Ureter (tissue), 1 donor: ENCODE data around the gene CNOT6L. TPM values are rescaled to one million over a fixed set of nuclear protein-coding genes. Genes with fewer than 3 reads are reported as not detected.

ENCODE experiments used
- DNase-seq: peaks from one replicate; pipeline ENCODE4 v3.0.0-alpha.2; 2020; ENCODE audit warnings: low spot score
- total RNA-seq: library from RNA; stranded (reverse); gene quantifications from one replicate; pipeline ENCODE4 v1.2.4, GENCODE V29; 2023
- donor health status: DM: yes; HTN: yes; CAD: no.

Gene CNOT6L
- total RNA-seq, 1 donor from 2014 or later, result 64.7 TPM

DNA sequence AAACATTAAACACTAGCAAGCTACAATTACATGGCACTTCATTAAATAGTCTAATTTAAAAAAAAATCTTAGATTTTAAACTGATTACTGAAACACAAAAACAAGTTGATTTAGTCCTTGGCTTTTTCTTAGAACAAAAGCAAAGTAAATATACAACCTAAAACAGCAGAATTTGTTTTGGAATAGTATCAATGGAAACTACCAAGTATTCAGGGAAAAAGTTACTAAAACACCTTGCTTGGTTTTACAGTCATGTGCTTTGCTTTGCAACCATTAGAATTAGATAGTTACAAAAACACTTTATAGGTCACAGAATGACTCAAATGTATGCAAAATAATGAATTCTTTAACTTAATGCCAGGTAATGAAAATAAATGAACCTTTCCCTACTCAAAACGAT is 105.3 kb downstream of the CNOT6L start:
- no peak for DNase-seq

DNA sequence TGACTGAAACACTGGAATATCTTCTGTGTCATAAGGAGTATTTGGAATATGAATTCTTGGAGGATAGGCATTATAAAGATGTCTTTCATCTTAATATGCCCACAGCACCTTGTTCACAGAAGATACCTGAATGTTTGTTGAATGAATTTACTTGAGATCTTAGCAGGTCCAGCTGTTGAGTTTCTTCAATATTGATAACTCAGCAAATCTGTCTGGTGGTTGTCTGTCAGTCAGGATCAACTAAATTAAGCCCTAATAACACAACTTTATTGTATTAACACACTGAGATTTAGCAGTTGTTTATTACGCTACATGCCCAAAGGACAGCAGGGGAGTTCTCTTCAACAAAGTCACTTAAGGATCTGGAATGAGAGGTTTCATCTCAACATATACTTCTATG is 106.5 kb downstream of the CNOT6L start:
- DNase-seq, result no peak

DNA sequence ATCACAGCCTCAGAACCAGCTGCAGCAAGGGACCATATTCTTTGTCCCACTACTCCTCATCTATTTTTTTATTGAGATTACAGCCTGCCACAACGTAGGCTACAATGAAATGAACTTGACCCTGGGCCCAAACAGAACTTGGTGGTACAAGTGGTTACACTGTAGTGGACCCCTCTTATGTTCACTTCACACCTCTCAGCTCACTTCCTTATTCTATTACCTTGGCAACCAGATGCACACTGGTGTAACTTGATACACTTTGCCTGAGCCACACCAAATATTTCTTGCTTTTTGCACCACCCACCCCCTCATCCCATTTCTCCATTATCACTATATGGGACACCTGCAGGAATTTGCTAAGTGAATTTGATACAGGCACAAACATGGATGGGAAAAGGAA is 107.7 kb downstream of the CNOT6L start:
- DNase-seq, result no peak

DNA sequence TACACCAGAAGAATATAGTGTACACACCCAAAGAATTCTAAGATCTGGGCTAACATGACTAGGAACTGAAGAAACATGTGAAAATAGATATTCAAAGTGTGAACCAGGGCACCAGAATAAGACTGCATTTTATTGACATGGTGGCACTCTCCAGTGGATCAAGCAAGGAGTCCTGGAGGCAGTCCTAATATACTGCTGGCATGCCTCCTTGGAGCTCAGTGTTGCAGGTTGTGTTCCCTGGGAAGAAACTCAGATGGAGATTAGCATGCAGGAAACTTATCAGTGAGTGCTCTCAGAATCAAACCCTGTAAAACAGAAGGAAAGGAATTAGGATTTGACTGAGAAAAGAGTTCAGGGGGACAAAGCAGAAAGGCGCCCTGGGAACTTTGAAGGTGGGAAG is 108.5 kb downstream of the CNOT6L start:
- no peak for DNase-seq

DNA sequence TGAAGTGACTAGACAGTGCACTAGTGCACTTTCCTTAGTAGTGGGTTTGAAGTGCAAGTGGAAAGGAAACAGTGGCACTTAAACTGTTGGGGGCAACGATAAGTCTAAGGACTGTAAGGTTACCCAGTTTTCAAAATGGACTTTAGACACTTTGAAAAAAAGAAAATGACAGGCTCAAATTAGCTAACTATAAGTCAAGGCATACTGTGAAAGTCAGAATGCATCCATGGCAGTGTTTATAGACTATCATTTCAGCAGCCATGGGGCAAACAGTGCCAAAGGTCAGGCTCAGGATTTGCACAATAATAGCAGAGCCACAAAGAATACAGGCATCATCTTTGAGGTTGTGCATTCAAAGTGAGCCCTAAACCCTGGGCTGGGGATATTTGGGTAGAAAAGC is 109.1 kb downstream of the CNOT6L start:
- no peak for DNase-seq

DNA sequence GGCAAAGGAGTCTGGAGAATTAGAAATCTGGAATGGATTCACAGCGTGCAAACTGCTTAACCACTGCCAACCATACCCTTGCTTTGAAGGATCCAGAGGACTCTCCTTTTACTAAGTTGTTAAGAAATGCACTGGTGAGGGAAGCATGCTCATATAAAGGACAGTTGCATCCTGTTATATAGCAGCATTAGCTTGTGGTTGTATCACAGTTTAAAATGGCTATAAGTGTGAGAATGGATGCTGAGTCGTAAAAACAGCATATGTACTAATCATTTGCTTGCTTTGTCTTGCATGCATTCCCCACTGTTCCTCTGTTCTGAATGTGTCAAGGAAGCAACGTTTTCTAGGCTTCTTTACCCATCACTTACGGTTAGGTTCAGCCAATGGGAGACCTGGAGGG is 112.5 kb downstream of the CNOT6L start:
- DNase-seq, result no peak

DNA sequence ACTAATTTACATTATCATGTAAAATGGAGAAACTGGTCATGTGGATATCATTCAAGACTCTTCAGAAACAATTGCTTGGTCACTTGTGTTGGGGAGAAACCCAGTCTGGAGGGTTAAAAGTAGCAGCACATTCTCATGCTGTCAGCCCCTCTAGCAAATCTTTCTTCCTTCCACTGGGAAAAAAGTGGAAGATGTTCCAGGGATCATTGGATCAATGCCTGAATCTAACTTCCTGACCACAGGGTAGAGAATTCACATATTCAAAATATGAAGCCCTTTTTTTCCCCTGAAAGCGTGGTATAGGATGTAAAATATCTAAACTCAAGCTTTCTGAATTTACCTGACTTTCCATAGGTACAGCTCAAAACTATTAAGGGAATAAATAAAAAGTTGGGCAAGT is 115.5 kb downstream of the CNOT6L start:
- no peak for DNase-seq

DNA sequence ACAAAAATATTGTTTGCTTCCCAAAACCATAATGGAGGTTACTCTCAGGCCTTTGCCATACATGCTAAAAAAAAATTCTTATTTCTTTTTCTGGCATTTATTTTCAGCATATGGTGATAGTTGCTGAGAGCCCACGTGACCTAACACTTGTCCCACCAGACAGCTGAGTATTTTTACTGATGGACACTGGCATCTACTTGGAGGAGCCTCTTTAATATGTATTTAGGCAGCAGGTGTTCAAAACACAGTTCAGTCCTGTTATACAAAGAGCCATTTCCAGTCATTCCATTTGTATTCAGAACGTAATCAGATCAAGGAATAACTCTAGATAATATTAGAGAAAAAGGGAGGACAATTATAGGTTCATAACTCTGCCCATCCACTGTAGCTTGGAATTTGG is 118.0 kb downstream of the CNOT6L start:
- DNase-seq, result no peak

DNA sequence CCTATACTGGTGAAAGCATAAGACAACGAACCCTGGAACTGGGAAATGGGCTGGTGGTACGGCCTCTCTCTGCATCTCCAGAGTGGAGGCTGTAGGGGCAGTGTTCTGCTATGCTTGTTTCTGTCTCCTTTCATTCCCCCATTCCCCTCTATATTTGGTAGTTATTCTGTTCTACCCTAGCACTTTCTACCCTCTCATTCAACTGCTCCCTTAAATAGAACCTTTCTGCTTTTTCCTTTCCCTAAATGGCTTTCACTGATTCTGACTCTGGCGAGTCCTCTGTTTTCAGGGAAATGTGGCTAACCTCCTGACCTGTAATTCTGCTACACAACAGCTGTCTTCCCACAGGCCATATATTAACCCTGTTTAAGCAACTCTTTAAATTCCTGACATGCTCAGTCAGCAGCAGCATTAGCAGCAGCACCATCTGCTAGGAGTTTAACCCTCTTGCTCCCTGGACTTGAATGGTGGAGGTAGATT is 119.4 kb downstream of the CNOT6L start:
- no peak for DNase-seq

DNA sequence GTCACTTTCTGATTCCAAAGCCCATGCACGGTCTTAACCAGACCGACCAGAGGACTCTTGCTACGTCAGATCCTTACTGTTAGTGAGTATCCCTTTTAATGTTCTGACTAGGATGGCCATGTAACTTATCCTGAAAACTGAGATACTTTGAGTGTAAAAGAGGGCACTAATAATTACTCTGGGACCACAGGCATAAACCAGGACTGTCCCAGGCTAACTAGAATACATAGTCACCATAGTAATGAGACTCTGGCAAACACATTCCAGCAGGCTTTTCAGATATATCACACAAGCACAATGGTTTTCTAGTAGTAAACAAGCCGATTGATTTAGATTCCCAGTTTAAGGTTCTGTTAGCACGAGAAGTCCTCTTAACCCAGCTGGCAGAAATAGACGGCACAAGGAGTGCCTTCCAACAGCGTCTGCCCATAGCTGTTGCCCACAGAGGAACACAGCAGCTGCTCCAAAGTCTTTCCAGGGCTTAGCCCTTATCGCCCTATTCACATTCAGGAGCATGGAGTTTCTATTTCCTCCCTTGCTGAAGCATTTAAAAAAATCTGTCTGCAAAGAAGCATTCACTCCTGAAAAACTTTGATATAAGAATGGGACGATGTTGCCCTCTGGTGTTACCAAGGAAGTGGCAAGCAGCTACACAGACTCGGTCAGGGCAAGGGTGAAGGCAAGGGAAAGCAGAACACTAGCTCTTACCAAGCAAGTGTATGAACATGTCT is 121.1 kb downstream of the CNOT6L start:
- DNase-seq, result no peak

DNA sequence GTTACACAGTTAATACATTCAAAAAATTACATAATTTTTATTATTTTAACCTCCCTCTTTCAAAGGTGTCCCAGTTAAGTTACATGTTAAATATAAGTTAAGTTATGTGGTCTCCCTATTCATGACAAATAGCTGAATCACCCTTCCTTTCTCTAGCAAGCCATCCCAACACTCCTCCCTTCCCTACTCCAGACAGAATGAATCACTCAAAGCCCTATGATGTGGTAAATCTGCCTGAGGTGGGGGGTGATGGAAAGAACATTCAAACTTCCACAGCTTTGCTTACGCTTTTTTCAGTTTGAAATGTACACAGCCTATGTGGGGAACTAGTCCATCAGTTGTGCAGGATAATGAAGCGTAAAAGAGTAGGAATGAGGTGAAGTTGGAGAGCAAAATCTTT is 123.4 kb downstream of the CNOT6L start:
- DNase-seq, result no peak

DNA sequence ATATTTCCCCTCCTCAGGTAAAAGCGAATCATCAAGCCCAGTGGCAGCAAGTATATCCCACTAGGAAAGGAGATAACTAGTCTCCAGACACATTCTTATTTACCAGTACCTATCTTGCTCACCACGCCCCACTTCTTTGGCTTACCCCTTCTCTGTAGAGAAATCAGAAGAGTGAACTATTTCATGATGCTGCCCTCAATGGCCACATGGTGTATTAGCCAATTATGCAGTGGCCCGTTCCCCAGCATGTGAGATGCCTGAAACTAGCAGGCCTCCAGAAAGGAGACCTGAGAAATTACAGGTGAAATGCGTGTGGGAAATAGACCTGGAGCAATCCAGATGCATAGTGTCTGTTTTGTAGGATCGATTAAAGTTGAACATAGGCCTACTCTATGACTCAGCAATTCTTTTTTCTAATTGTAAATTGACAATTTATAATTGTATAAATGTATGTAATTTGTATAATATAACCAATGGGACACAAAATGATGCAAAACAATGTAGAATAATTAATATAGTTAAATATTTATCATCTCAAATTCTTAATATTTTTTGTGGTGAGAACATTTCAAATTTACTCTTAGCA is 126.2 kb downstream of the CNOT6L start:
- DNase-seq, result no peak

DNA sequence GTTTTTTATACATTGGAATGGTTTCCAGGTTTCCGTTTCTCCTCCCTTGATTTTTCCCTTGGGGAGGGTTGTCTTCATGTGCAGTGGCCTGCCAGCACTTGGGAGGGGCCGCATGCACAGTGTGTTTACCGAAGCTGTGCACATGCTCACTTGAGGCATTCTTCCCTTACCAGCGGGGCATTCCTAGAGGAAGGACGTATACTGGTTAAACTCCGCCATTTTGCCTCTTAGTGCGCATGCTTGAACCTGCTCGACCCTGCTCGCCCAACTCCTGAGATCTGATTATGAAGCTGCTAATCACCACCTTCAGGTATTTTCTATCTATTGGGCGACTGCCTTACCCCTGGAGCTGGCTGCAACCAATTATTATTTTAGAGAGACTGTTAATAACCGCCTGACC is 137.4 kb downstream of the CNOT6L start:
- no peak for DNase-seq

DNA sequence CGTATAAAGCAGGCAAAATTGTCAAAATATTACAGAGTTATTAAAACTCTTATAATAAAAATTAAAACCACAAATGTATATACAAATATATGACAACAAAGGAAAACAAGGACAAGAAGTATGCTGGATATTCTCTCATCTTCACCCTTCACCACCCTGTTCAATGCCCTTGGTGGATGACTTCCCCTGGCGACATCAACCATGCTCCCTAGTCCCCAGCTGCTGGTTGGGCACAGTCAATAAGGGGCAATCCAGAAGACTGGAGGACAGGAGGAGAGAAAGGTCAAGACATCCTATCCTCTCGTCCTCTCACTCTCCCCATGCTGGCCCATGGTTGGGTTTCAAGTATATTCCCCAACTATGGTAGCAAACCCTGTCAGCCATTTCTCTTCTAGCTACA is 142.3 kb downstream of the CNOT6L start:
- no peak for DNase-seq

DNA sequence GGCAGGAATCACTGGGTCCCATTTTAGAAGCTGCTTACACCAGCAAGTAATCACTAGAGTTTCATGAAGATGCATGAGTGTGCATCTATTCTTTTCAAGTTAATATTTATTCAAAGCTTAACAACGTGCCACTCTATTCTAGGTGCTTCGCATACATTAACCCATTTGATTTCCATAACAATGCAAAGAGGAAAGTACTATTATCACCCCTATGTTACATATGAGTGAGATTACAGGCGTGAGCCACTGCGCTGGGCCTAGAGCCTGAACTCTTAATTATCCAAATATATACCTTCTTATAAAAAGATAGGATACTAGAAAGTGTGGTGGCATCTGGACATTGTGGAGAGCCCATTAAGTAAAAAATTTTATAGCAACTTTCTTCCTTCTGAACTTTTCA is 148.1 kb downstream of the CNOT6L start:
- DNase-seq, result no peak

DNA sequence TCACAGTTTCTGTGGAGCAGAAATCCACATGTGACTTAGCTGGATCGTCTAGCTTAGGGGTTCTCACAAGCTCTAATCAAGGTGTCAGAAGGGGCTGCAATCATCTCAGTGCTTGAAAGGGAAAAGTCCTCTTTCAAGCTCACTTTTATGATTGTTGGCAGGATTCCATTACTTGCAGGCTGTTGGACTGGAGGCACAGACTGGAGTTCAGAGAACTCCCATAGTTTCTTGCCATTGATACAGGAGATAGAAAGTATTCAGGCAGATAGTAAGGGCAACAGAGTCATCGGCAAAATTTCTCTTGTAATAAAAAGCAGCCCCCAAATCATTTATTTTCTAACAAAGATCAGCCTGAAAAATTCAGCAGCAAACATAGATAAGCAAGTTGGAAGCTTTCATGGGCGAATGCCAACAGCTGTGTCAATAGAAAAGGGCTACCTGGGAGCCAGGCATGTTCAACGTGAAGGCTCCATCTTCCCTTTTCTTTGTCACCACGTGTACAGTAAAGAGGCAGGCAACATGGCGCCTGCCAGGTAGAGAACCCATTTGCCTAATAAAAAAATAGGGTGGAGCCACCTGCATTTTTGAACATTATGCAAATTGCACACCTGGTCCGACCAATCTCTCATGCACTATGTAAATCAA is 149.1 kb downstream of the CNOT6L start:
- DNase-seq, result no peak

DNA sequence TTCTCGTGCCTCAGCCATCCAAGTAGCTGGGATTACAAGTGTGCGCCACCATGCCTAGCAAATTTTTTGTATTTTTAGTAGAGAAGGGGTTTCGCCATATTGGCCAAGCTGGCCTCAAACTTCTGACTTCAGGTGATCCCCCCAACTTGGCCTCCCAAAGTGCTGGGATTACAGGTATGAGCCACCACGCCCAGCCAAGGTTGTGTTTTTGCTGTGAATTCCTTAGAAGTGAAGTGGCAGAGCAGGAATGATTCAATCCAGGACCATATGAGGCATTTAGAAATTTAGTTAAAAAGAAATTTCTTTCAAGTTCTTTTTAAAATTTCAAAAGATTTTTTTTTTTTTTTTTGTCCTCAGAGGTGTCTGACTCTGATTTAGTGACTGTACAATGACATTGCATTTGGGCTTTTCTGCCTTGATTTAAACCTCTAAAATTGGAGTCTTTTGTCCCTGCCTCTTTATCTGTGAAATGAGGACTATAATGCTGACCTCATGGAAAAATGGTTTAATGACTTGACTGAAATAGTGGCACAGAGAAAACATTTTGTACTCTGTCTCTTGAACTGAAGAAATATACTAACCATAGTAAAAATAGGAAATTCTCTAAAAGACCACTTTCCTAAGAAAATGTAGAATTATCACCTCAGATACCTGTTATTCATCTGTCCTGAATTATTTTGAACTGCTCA is 153.6 kb downstream of the CNOT6L start:
- DNase-seq, result no peak

Other genes with a start within 250 kb of the CNOT6L start
- gene CXCL13, start 213.5 kb downstream of the CNOT6L start, total RNA-seq, result 1.6 TPM
- gene MRPL1, start 43.5 kb upstream of the CNOT6L start, total RNA-seq, result 30.5 TPM
- 12.4 TPM for gene FRAS1, start 238.0 kb upstream of the CNOT6L start, total RNA-seq